Measurements from ENCODE around the gene SLC39A9.

DNA sequence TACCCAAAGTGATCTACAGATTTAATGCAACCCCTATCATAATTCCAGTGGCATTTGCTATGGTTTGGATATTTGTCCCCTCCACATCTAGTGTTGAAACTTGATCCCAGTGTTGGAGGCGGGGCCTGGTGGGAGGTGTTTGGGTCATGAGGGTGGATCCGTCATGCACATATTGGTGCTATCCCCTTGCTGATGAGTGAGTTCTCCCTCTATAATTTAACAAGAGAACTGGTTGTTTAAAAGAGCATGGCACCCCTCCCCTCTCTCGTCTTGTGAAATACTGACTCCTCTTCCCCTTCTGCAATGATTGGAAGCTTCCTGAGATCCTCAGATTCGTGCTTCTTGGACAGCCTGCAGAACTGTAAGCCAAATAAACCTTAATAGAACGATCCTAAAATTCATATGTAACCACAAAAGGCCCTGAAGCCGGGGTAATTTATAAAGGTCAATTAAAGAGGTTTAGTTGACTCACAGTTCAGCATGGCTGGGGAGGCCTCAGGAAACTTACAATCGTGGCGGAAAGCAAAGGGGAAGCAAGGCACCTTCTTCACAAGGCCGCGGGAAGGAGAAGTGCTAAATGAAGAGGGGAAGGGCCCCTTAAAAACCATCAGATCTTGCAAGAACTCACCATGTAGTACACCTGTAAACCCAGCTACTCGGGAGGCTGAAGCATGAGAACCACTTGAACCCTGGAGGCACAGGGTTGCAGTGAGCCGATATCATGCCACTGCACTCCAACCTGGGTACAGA is 41.2 kb downstream of the SLC39A9 start:
- TF ChIP-seq CTCF (IDR thresholded peaks at IDR 0.05; ENCODE audit: low read depth, low read length, missing input control) (no peak), GABPA (IDR thresholded peaks at IDR 0.05 in 1 of 2, conservative IDR thresholded peaks at IDR 0.05 in 1 of 2) (no peak), JUND (IDR thresholded peaks at IDR 0.05) (no peak), TAF1 (conservative IDR thresholded peaks at IDR 0.05) (no peak), FOXA1 (IDR thresholded peaks at IDR 0.05) (no peak), MAX (IDR thresholded peaks at IDR 0.05) (no peak)
- TF ChIP-seq, protein P1, sequence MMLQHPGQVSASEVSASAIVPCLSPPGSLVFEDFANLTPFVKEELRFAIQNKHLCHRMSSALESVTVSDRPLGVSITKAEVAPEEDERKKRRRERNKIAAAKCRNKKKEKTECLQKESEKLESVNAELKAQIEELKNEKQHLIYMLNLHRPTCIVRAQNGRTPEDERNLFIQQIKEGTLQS (IDR thresholded peaks at IDR 0.05): no peak
- TF ChIP-seq, protein P2, sequence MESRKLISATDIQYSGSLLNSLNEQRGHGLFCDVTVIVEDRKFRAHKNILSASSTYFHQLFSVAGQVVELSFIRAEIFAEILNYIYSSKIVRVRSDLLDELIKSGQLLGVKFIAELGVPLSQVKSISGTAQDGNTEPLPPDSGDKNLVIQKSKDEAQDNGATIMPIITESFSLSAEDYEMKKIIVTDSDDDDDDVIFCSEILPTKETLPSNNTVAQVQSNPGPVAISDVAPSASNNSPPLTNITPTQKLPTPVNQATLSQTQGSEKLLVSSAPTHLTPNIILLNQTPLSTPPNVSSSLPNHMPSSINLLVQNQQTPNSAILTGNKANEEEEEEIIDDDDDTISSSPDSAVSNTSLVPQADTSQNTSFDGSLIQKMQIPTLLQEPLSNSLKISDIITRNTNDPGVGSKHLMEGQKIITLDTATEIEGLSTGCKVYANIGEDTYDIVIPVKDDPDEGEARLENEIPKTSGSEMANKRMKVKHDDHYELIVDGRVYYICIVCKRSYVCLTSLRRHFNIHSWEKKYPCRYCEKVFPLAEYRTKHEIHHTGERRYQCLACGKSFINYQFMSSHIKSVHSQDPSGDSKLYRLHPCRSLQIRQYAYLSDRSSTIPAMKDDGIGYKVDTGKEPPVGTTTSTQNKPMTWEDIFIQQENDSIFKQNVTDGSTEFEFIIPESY (IDR thresholded peaks at IDR 0.05): no peak

All from liver (tissue), 3 donors.